HFFc6 (cell line): ENCODE data around the gene THSD4. TPM values are rescaled to one million over a fixed set of nuclear protein-coding genes. Genes with fewer than 3 reads are reported as not detected.

Experiments used
- DNase-seq: peaks from one replicate; pipeline ENCODE4 v3.0.0-alpha.2; 2018
- H3K27ac Mint-ChIP-seq: 2 replicates; pipeline ENCODE4 v1.8.0; 2020; ENCODE audit warnings: mild to moderate bottlenecking, mixed read lengths
- H3K27me3 Mint-ChIP-seq: 2 replicates; pipeline ENCODE4 v1.8.0; 2021; ENCODE audit warnings: mild to moderate bottlenecking, moderate library complexity, mixed read lengths; ENCODE audit not compliant: insufficient read depth
- H3K36me3 Mint-ChIP-seq: 2 replicates; pipeline ENCODE4 v1.8.0; 2021; ENCODE audit warnings: low read depth, mixed read lengths
- H3K4me1 Mint-ChIP-seq: 2 replicates; pipeline ENCODE4 v1.8.0; 2020; ENCODE audit warnings: low read depth, mixed read lengths
- H3K4me3 Mint-ChIP-seq: 2 replicates; pipeline ENCODE4 v1.8.0; 2020; ENCODE audit warnings: mild to moderate bottlenecking, moderate library complexity, mixed read lengths
- H3K9me3 Mint-ChIP-seq: 2 replicates; pipeline ENCODE4 v1.8.0; 2020; ENCODE audit warnings: mild to moderate bottlenecking, mixed read lengths
- CTCF ChIP-seq: fragments of 200-600 bp; sonication (generic); IDR thresholded peaks from 2 replicates; pipeline ENCODE4 v1.5.0; 2021; ENCODE audit warnings: antibody characterized with exemption, mild to moderate bottlenecking
- total RNA-seq, 6 experiments: library from RNA; stranded (reverse); fragmentation: NEBNext Ultra II Directional; extraction: Animal tissue kit (Norgen Biotek cat#: 25700); gene quantifications; 2 replicates in 1 of 6; 3 replicates in 5 of 6; pipeline ENCODE4 v1.2.3, GENCODE V29; 2021

Gene THSD4
- total RNA-seq, 6 experiments from 2014 or later = 32.7 to 39.1 (median 36.4) TPM

- Mint-ChIP-seq H3K27ac (no peak overlapping the region), H3K4me1 (no peaks in the 10 kb centered on the region), H3K27me3 (peaks cover 4% of the 10 kb centered on the region), H3K4me3 (no peak overlapping the region), H3K36me3 (no peaks in the 10 kb centered on the region), H3K9me3 (no peaks in the 10 kb centered on the region)
- no peak for TF ChIP-seq CTCF
- DNase-seq = no peak
These were observed 339.8 kb downstream of the THSD4 start for GRCh38 chr15:71455107-71455506.

DNA sequence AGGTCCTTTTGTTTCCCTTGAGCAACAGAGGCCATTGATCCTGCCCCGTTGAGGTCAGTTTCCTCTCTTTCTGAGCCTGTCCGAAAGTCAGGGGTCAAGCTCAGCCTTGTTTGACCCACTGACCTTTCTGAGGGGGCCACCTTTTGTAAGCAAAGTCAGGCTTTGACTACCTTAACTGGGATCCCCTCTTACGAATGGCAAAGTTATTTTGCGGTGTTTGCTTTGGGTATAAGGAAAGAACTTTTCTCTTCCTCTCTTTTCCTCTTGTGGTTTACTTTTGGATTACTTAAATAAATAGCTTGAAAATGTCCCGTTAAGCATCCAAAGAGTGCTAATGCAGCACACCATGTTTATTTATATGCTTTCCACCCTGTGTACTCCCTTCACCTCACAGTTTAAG lies 340.6 kb downstream of the THSD4 start:
- H3K9me3 Mint-ChIP-seq = no peaks in the 10 kb centered on the region
- no peak overlapping the region for H3K27ac Mint-ChIP-seq
- no peaks in the 10 kb centered on the region for H3K4me1 Mint-ChIP-seq
- H3K36me3 Mint-ChIP-seq = no peaks in the 10 kb centered on the region
- no peak for TF ChIP-seq CTCF
- H3K4me3 Mint-ChIP-seq = no peak overlapping the region
- no peak for DNase-seq
- peaks cover 4% of the 10 kb centered on the region for H3K27me3 Mint-ChIP-seq

- no peaks in the 10 kb centered on the region for H3K9me3 Mint-ChIP-seq
- no peak for DNase-seq
- H3K36me3 Mint-ChIP-seq = no peaks in the 10 kb centered on the region
- H3K4me1 Mint-ChIP-seq = no peaks in the 10 kb centered on the region
- H3K27me3 Mint-ChIP-seq = peaks cover 4% of the 10 kb centered on the region
- no peak for TF ChIP-seq CTCF
- H3K4me3 Mint-ChIP-seq = no peak overlapping the region
- H3K27ac Mint-ChIP-seq = no peak overlapping the region
These were observed 341.1 kb downstream of the THSD4 start for GRCh38 chr15:71456362-71456761.

DNA sequence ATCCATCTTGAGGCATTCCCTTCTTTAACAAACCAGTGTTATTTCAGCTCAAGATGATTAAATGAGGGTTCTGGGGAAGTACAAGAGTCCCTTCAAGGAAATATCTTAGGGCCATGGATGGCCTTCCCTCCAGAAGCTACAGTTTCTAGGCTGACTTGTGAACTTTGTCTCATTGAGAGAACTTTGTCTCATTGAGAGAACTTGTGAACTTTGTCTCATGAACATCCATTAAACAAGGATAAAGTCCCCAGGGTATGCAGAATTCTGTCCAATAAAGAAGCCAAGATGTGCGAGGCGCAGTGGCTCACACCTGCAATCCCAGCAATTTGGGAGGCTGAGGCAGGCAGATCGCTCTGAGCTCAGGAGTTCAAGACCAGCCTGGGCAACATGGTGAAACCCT lies 341.5 kb downstream of the THSD4 start:
- Mint-ChIP-seq H3K9me3 (no peaks in the 10 kb centered on the region), H3K27me3 (peaks cover 4% of the 10 kb centered on the region), H3K4me3 (no peak overlapping the region), H3K4me1 (no peaks in the 10 kb centered on the region), H3K36me3 (no peaks in the 10 kb centered on the region), H3K27ac (no peak overlapping the region)
- TF ChIP-seq CTCF = no peak
- DNase-seq = no peak

DNA sequence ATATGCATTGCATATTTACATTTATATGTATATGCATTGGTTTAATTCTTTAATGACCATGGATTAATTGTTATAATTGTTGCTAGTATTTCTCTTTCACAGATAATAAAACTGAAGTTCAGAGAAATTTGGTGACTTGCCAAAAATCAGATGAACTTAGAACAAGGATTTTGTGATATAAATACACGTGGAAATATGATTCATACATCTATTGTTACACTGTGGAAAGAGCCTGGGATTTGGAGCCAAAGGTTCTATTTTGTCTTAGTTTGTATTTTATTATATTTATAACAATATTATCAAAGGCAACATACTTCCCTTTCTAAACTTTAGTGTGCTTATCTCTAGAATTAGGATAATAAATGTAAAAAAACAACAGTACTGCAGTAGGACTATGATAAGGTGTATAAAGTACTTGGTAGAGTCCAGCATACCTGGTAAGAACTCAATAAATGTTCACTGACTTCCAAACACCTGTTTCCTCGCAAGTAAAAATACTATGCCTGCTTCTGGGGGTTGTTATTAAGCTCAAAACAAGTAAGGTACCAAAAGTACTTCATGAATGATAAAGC lies 342.9 kb downstream of the THSD4 start:
- Mint-ChIP-seq H3K4me3 (no peak overlapping the region), H3K27ac (no peak overlapping the region), H3K9me3 (no peaks in the 10 kb centered on the region), H3K36me3 (no peaks in the 10 kb centered on the region), H3K27me3 (peaks cover 4% of the 10 kb centered on the region), H3K4me1 (no peaks in the 10 kb centered on the region)
- TF ChIP-seq CTCF = no peak
- no peak for DNase-seq

DNA sequence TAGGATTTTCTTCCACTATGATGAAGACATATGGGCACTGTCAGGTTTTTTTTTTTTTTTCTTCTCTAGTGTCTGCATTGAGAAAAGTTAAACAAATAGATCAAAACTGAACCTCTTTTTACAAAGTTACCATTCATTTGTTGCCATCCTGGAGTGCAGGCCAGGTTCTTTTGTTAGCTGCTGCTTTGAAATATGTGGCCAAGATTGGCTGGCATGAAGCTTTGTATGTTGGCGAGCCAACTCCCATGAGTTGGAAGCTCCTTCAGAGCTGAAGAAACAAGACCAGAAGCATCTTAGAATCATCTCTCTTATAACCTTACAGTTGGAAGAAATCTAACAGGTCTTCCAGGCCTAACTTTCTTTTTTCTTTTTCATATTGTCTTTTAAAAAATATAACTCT lies 346.5 kb downstream of the THSD4 start:
- no peaks in the 10 kb centered on the region for H3K36me3 Mint-ChIP-seq
- H3K27me3 Mint-ChIP-seq = peaks cover 3% of the 10 kb centered on the region
- no peaks in the 10 kb centered on the region for H3K9me3 Mint-ChIP-seq
- no peak overlapping the region for H3K27ac Mint-ChIP-seq
- TF ChIP-seq CTCF = no peak
- DNase-seq = no peak
- no peak overlapping the region for H3K4me3 Mint-ChIP-seq
- H3K4me1 Mint-ChIP-seq = peaks cover 14% of the 10 kb centered on the region
